H1 (cell line): ENCODE results near the gene UBAP2. TPM values are rescaled to one million over a fixed set of nuclear protein-coding genes. Genes with fewer than 3 reads are reported as not detected.

Experiments
- CTCF ChIA-PET: fragments of 300-600 bp; sonication (Branson Sonifier 250); formaldehyde crosslinking; loops from one replicate; lab custom pipeline; 2021; ENCODE audit not compliant: partially characterized antibody; lab: Charles Lee
- POLR2A ChIA-PET: fragments of 300-600 bp; sonication (Branson Sonifier 250); formaldehyde crosslinking; loops from one replicate; lab custom pipeline; 2021; ENCODE audit warnings: inconsistent platforms; ENCODE audit not compliant: partially characterized antibody; lab: Charles Lee
- DNase-seq, 2 experiments: peaks; one replicate each; pipeline versions ENCODE4 v3.0.0 to v3.0.0-alpha.2; 2010 to 2022; ENCODE audit warnings: low spot score in 2 of 2, low read depth in 1 of 2, mixed read lengths in 1 of 2
- FAIRE-seq: peaks from 2 replicates; lab custom pipeline; 2011; peaks lifted over from hg19 to GRCh38; lab: Jason Lieb, UNC
- H2AFZ ChIP-seq: 2 replicates; pipeline ENCODE4 v1.8.1; 2012; ENCODE audit warnings: low read length, inconsistent platforms
- H2AK5ac ChIP-seq: 2 replicates; pipeline ENCODE4 v1.6.1; 2013; ENCODE audit warnings: low read depth, low read length
- H2BK120ac ChIP-seq: replicated peaks from 2 replicates; pipeline ENCODE3; 2013; ENCODE audit warnings: low read depth, low read length, inconsistent platforms
- H2BK12ac ChIP-seq: 2 replicates; pipeline ENCODE4 v1.6.1; 2013; ENCODE audit warnings: low read depth, low read length
- H2BK15ac ChIP-seq: 2 replicates; pipeline ENCODE4 v1.6.1; 2013; ENCODE audit warnings: low read length
- H2BK20ac ChIP-seq: 2 replicates; pipeline ENCODE4 v1.6.1; 2013; ENCODE audit warnings: low read length
- H2BK5ac ChIP-seq: 2 replicates; pipeline ENCODE4 v1.6.1; 2013; ENCODE audit warnings: low read depth, low read length
- H3K14ac ChIP-seq: 2 replicates; pipeline ENCODE4 v1.6.1; 2013; ENCODE audit warnings: inconsistent platforms; ENCODE audit not compliant: insufficient read length
- H3K18ac ChIP-seq: 2 replicates; pipeline ENCODE4 v1.6.1; 2013; ENCODE audit warnings: low read length; ENCODE audit errors: extremely low read depth
- H3K23ac ChIP-seq: 2 replicates; pipeline ENCODE4 v1.6.1; 2013; ENCODE audit warnings: inconsistent platforms; ENCODE audit not compliant: insufficient read length
- H3K23me2 ChIP-seq: 2 replicates; pipeline ENCODE4 v1.6.1; 2013; ENCODE audit warnings: low read depth, low read length
- H3K27ac ChIP-seq: 2 replicates; pipeline ENCODE4 v1.6.1; 2011; ENCODE audit warnings: low read depth, low read length, inconsistent platforms
- H3K27me3 ChIP-seq, 4 experiments: replicated peaks in 1 of 4; 1 replicate in 1 of 4; 2 replicates in 3 of 4; pipeline versions ENCODE4 v1.6.1 to v1.8.1; 2011 to 2013; ENCODE audit warnings: low read length in 3 of 4, mild to moderate bottlenecking in 3 of 4, inconsistent platforms in 2 of 4, mixed read lengths in 2 of 4, moderate library complexity in 1 of 4; ENCODE audit not compliant: control insufficient read depth in 3 of 4, insufficient read depth in 3 of 4; ENCODE audit errors: extremely low read depth in 1 of 4
- H3K36me3 ChIP-seq, 4 experiments: 2 replicates each; pipeline versions ENCODE4 v1.6.1 to v1.8.1; 2011 to 2013; ENCODE audit warnings: mild to moderate bottlenecking in 4 of 4, low read length in 3 of 4, moderate library complexity in 2 of 4, control low read depth in 1 of 4, inconsistent platforms in 1 of 4; ENCODE audit not compliant: insufficient read depth in 4 of 4, control insufficient read depth in 2 of 4
- H3K4ac ChIP-seq: replicated peaks from 2 replicates; pipeline ENCODE3; 2013; ENCODE audit warnings: low read length, low read depth, mixed read lengths, inconsistent platforms; ENCODE audit not compliant: insufficient read length
- H3K4me1 ChIP-seq, 4 experiments: replicated peaks in 1 of 4; 1 replicate in 1 of 4; 2 replicates in 3 of 4; pipeline versions ENCODE4 v1.6.1 to v1.8.1; 2011 to 2013; ENCODE audit warnings: low read length in 3 of 4, inconsistent platforms in 2 of 4, mixed read lengths in 1 of 4; ENCODE audit not compliant: insufficient read depth in 4 of 4, control insufficient read depth in 3 of 4
- H3K4me2 ChIP-seq, 2 experiments: 2 replicates each; pipeline versions ENCODE4 v1.6.1 to v1.8.1; 2011 to 2013; ENCODE audit warnings: low read depth in 2 of 2, low read length in 2 of 2, control low read depth in 1 of 2, inconsistent platforms in 1 of 2, mild to moderate bottlenecking in 1 of 2; ENCODE audit not compliant: insufficient read depth in 1 of 2
- H3K4me3 ChIP-seq, 4 experiments: fragments of 200-600, 300-600 bp in 1 of 4; sonication (generic), shearing (Covaris generic), sonication (Bioruptor Twin) in 1 of 4; 2 replicates each; pipeline versions ENCODE4 v1.5.1 to v1.8.1; 2011 to 2016; ENCODE audit warnings: low read length in 4 of 4, low read depth in 3 of 4, control low read depth in 2 of 4, inconsistent platforms in 2 of 4, mild to moderate bottlenecking in 2 of 4, mixed read lengths in 1 of 4, moderate library complexity in 1 of 4; ENCODE audit not compliant: insufficient read depth in 2 of 4; ENCODE audit errors: extremely low read depth in 1 of 4
- H3K56ac ChIP-seq: replicated peaks from 2 replicates; pipeline ENCODE3; 2013; ENCODE audit warnings: low read depth, mild to moderate bottlenecking, mixed read lengths, low read length, inconsistent platforms; ENCODE audit not compliant: insufficient read length
- H3K79me1 ChIP-seq: 2 replicates; pipeline ENCODE4 v1.6.1; 2013; ENCODE audit warnings: low read depth, low read length, control low read depth
- H3K79me2 ChIP-seq, 2 experiments: 2 replicates each; pipeline versions ENCODE4 v1.6.1 to v1.8.1; 2012 to 2013; ENCODE audit warnings: low read length in 2 of 2, mild to moderate bottlenecking in 2 of 2, inconsistent platforms in 1 of 2; ENCODE audit not compliant: insufficient read depth in 2 of 2, control insufficient read depth in 1 of 2
- H3K9ac ChIP-seq, 4 experiments: replicated peaks in 1 of 4; 1 replicate in 1 of 4; 2 replicates in 3 of 4; pipeline versions ENCODE4 v1.6.1 to v1.8.1; 2011 to 2013; ENCODE audit warnings: low read depth in 3 of 4, low read length in 3 of 4, control low read depth in 2 of 4, mild to moderate bottlenecking in 2 of 4, moderate library complexity in 2 of 4, inconsistent platforms in 1 of 4; ENCODE audit errors: extremely low read depth in 1 of 4
- H3K9me3 ChIP-seq, 2 experiments: 2 replicates each; pipeline versions ENCODE4 v1.6.1 to v1.8.1; 2012 to 2013; ENCODE audit warnings: mild to moderate bottlenecking in 2 of 2, moderate library complexity in 2 of 2, control low read depth in 1 of 2, inconsistent platforms in 1 of 2, low read depth in 1 of 2, low read length in 1 of 2, mixed read lengths in 1 of 2; ENCODE audit not compliant: insufficient read depth in 2 of 2
- H4K20me1 ChIP-seq, 2 experiments: replicated peaks in 1 of 2; 2 replicates each; pipeline versions ENCODE3 to v1.8.1; 2011 to 2013; ENCODE audit warnings: inconsistent platforms in 2 of 2, low read length in 2 of 2, mild to moderate bottlenecking in 1 of 2; ENCODE audit not compliant: insufficient read depth in 2 of 2, control insufficient read depth in 1 of 2
- H4K5ac ChIP-seq: 2 replicates; pipeline ENCODE4 v1.6.1; 2013; ENCODE audit warnings: low read length, low read depth, mixed read lengths, inconsistent platforms; ENCODE audit not compliant: insufficient read length
- H4K8ac ChIP-seq: 2 replicates; pipeline ENCODE4 v1.8.0; 2013; ENCODE audit warnings: mild to moderate bottlenecking, moderate library complexity, low read length, inconsistent platforms; ENCODE audit not compliant: insufficient read depth; ENCODE audit errors: extremely low read depth
- H4K91ac ChIP-seq: replicated peaks from 2 replicates; pipeline ENCODE3; 2013; ENCODE audit warnings: low read length, mixed read lengths, inconsistent platforms; ENCODE audit not compliant: insufficient read length
- MAFK ChIP-seq: IDR thresholded peaks from 2 replicates; pipeline ENCODE4 v1.6.1; 2012; ENCODE audit warnings: low read depth, mild to moderate bottlenecking, improper control_type of control experiment, low read length
- TAF7 ChIP-seq: optimal IDR thresholded peaks from 2 replicates; pipeline ENCODE3; 2011; ENCODE audit warnings: low read depth, mild to moderate bottlenecking, inconsistent platforms, low read length, moderate library complexity, borderline replicate concordance
- WGBS, 2 experiments: shearing (Covaris generic) in 1 of 2; methylation state at CpG; one replicate each; pipeline versions ENCODE4 v1.1.6 to v1.1.7; 2013 to 2015; ENCODE audit warnings: low lambda C conversion rate in 2 of 2, mixed read lengths in 2 of 2, inconsistent platforms in 1 of 2, low coverage in 1 of 2, missing lambda C conversion rate in 1 of 2; ENCODE audit not compliant: insufficient replicate concordance in 2 of 2, insufficient coverage in 1 of 2, insufficient read length in 1 of 2; ENCODE audit errors: extremely low coverage in 1 of 2, missing lambda C conversion rate in 1 of 2; 5-methylcytosine and 5-hydroxymethylcytosine counted together
- polyA plus RNA-seq, 7 experiments: library from polyadenylated mRNA; depleted of rRNA in 3 of 7; stranded (reverse) in 5 of 7; unstranded in 2 of 7; fragments of >200 nt in 5 of 7; fragments of 200-250 nt in 2 of 7; gene quantifications; 1 replicate in 5 of 7; 2 replicates in 1 of 7; 4 replicates in 1 of 7; pipeline versions ENCODE4 v1.2.1 to v1.2.3, GENCODE V29; 2011 to 2013; ENCODE audit warnings: missing spikeins in 2 of 7, mixed read lengths in 2 of 7
- total RNA-seq: library from RNA; stranded (reverse); fragmentation: NEBNext Ultra II Directional; extraction: Animal tissue kit (Norgen Biotek cat#: 25700); gene quantifications from 2 replicates; pipeline ENCODE4 v1.2.1, GENCODE V29; 2021

The UBAP2 gene
- total and polyA plus RNA-seq, 2 of the 8 experiments (the other 6 are each of a cell fraction or from before 2014, with no cell fraction given) = 75.0 to 81.4 TPM

GRCh38 chr9:33885948-33886347, 162.7 kb downstream of the UBAP2 start:
- Histone ChIP-seq H4K5ac (no peak overlapping the region), H3K23me2 (no peaks in the 10 kb centered on the region), H3K23ac (no peak overlapping the region), H3K4me3 (no peak overlapping the region), H2BK12ac (no peak overlapping the region), H2BK20ac (no peak overlapping the region), H3K9me3 (no peaks in the 10 kb centered on the region), H3K4me1 (0 out of 7 replicates have a peak, but pooled peaks cover 0 to 3% (median 0%) of the 10 kb centered on the region in 4 experiments), H3K79me1 (no peaks in the 10 kb centered on the region; the same call in 1 of the 2 replicates), H2AK5ac (no peak overlapping the region), H3K4me2 (no peak overlapping the region), H3K4ac (no peak overlapping the region), H3K14ac (no peak overlapping the region), H3K27ac (no peak overlapping the region), H4K20me1 (peaks cover 2 to 6% of the 10 kb centered on the region in 2 experiments), H4K91ac (no peak overlapping the region), H2BK5ac (no peak overlapping the region), H2BK120ac (no peak overlapping the region), H2AFZ (no peak overlapping the region), H3K79me2 (peaks cover 0 to 49% of the 10 kb centered on the region in 2 experiments; a peak in 3 of 4 replicates), H4K8ac (no peak overlapping the region), H3K36me3 (no peaks in the 10 kb centered on the region; a peak in 1 of 8 replicates), H3K56ac (no peak overlapping the region), H2BK15ac (no peak overlapping the region), H3K18ac (no peak overlapping the region), H3K9ac (no peak overlapping the region), H3K27me3 (no peaks in the 10 kb centered on the region)
- FAIRE-seq (no peak), DNase-seq (no peak)
- TF ChIP-seq TAF7 (no peak), MAFK (peak; percentile 82; the same call in 1 of the 2 replicates)
- WGBS, 2 experiments = 98 to 100% methylated on average over 1 to 2 of the region's 2 CpGs
- CTCF ChIA-PET = interaction anchor here (1.1 to 1.5 kb wide), 2 partner anchors 40 to 70 kb away, joined by 3 to 4 read pairs; no protein-coding TSS in a partner anchor
- POLR2A ChIA-PET = no interaction called here
